Stimulated activated CD8-positive, alpha-beta memory T cell treated with anti-CD3 and anti-CD28 coated beads, Interleukin-2, amount 100 ng/mL, for 48 hours (primary cell): ENCODE measurements around the gene ABCA10.

Experiments
- DNase-seq, 2 donors: peaks; one replicate each; pipeline ENCODE4 v3.0.0-alpha.2; 2020; ENCODE audit warnings: low read depth in 2 of 2

The ABCA10 gene

DNA sequence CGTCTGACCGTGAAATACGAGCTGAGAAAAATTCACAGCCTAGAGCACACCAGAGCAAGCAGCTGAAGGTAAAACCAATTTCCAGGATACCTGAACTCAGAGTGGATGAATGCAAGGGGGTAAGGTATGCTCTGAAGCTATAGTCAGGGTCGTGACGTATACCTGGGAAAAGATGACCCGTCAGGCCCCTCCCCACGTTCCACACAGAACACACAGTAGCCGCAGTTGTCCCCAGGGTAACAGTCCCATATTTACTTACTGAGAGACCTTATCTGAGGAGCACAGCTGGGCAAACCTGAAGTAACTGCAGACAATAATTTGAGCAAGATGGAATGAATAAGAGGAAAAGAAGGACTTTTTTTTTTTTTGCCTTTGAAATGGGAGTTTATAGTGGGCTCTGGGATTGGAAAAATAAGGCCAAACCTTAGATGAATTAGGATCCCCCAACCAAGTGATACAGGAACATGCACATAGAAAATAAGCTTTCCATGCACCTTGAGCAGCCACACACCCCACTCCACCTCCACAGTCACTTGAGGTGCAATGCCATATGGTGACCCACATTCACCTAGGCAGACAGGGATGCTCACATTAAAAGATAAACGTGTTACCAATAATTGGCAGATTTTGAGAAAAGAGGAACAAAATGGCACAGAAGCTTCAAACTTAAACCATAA is 124.9 kb downstream of the ABCA10 start:
- DNase-seq, result no peak

DNA sequence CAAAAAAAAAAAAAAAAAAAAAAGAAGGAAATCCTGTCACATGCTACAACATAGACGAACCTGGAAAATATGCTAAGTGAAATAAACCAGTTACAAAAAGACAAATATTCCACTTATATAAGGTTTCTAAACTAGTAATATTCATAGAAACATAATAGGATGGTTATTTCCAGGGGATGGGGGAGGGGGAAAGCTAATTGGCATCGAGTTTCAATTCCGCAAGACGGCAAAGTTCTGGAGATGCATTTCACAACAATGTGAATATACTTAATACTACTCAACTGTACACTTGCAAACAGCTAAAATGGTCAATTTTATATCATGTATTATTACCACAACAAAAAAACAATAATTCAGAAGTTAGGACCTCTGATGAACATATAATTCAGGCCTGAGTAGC is 130.0 kb downstream of the ABCA10 start:
- no peak for DNase-seq
